PC-9 (cell line): ENCODE measurements around the gene ACTL7A. TPM values are rescaled to one million over a fixed set of nuclear protein-coding genes. Genes with fewer than 3 reads are reported as not detected.
"Not testable (repeated sequence)": the region's sequence is repeated elsewhere in the genome, so short reads cannot be mapped to it uniquely, and the experiment has no call there.

Source experiments
- BruUV-seq: library from RNA; stranded (reverse); fragments of 400-500 nt; replicated peaks from 2 replicates; lab custom pipeline; 2021; lab: Mats Ljungman, UMichigan
- CTCF ChIA-PET: fragments of 300-600 bp; sonication (Branson Sonifier 250); formaldehyde crosslinking; loops from one replicate; lab custom pipeline; 2022; ENCODE audit warnings: antibody characterized with exemption; lab: Charles Lee
- POLR2A ChIA-PET: fragments of 300-600 bp; sonication (Branson Sonifier 250); formaldehyde crosslinking; loops from one replicate; lab custom pipeline; 2022; ENCODE audit warnings: antibody characterized with exemption; ENCODE audit not compliant: unreplicated experiment; lab: Charles Lee
- DNase-seq, 2 experiments: peaks; one replicate each; pipeline versions ENCODE4 v3.0.0 to v3.0.0-alpha.2; 2015 to 2022; ENCODE audit warnings: mixed read lengths in 1 of 2
- H2AFZ ChIP-seq: fragments of 200-600 bp; sonication (generic); 2 replicates; pipeline ENCODE4 v1.8.1; 2017; ENCODE audit warnings: antibody characterized with exemption
- H3F3A ChIP-seq: fragments of 200-600 bp; sonication (generic); 2 replicates; pipeline ENCODE4 v1.8.1; 2017; ENCODE audit warnings: antibody characterized with exemption, mild to moderate bottlenecking, low read depth; ENCODE audit not compliant: insufficient read depth
- H3K27ac ChIP-seq: fragments of 200-600 bp; sonication (generic); 2 replicates; pipeline ENCODE4 v1.6.1; 2016; ENCODE audit warnings: mixed run types
- H3K27me3 ChIP-seq: fragments of 200-600 bp; sonication (generic); 2 replicates; pipeline ENCODE4 v1.6.1; 2016; ENCODE audit warnings: low read depth, mixed run types; ENCODE audit not compliant: insufficient read depth
- H3K36me3 ChIP-seq: fragments of 200-600 bp; sonication (generic); 2 replicates; pipeline ENCODE4 v1.6.1; 2016; ENCODE audit warnings: low read depth, mixed run types
- H3K4me1 ChIP-seq: fragments of 200-600 bp; sonication (generic); replicated peaks from 2 replicates; pipeline ENCODE4 v1.6.1; 2016; ENCODE audit warnings: mixed run types; ENCODE audit not compliant: insufficient read depth
- H3K4me2 ChIP-seq: fragments of 200-600 bp; sonication (generic); 2 replicates; pipeline ENCODE4 v1.6.1; 2017; ENCODE audit warnings: mixed run types
- H3K4me3 ChIP-seq: fragments of 200-600 bp; sonication (generic); 2 replicates; pipeline ENCODE4 v1.6.1; 2016; ENCODE audit warnings: mixed run types
- H3K79me2 ChIP-seq: fragments of 200-600 bp; sonication (generic); 2 replicates; pipeline ENCODE4 v1.6.1; 2017; ENCODE audit warnings: low read depth, mixed run types
- H3K9me2 ChIP-seq: fragments of 200-600 bp; sonication (generic); 2 replicates; pipeline ENCODE4 v1.8.1; 2017; ENCODE audit warnings: mild to moderate bottlenecking; ENCODE audit not compliant: insufficient read depth
- H3K9me3 ChIP-seq: fragments of 200-600 bp; sonication (generic); 2 replicates; pipeline ENCODE4 v1.8.1; 2016; ENCODE audit warnings: low read depth; ENCODE audit not compliant: insufficient read depth
- H4K20me1 ChIP-seq: fragments of 200-600 bp; sonication (generic); 2 replicates; pipeline ENCODE4 v1.8.1; 2017; ENCODE audit not compliant: insufficient read depth
- EZH2 ChIP-seq: fragments of 200-600 bp; sonication (generic); IDR thresholded peaks from 2 replicates; pipeline ENCODE4 v1.8.0; 2017; ENCODE audit warnings: antibody characterized with exemption, low read depth
- intact Hi-C: fragments of 100-400 bp; cut with micrococcal nuclease; formaldehyde crosslinking; loops from one replicate; pipeline ENCODE4 v1.10.0; 2022; ENCODE audit not compliant: unreplicated experiment
- total RNA-seq: library from RNA; stranded (reverse); gene quantifications from 2 replicates; pipeline ENCODE4 v1.2.3, GENCODE V29; 2021
- TF ChIP-seq, protein P1 (sequence below): fragments of 200-600 bp; sonication (generic); conservative IDR thresholded peaks from 2 replicates; pipeline ENCODE4 v1.6.1; 2017; ENCODE audit warnings: mixed run types, antibody characterized with exemption, mild to moderate bottlenecking, moderate library complexity

Gene ACTL7A
- total RNA-seq, 1 experiment from 2014 or later: not detected

DNA sequence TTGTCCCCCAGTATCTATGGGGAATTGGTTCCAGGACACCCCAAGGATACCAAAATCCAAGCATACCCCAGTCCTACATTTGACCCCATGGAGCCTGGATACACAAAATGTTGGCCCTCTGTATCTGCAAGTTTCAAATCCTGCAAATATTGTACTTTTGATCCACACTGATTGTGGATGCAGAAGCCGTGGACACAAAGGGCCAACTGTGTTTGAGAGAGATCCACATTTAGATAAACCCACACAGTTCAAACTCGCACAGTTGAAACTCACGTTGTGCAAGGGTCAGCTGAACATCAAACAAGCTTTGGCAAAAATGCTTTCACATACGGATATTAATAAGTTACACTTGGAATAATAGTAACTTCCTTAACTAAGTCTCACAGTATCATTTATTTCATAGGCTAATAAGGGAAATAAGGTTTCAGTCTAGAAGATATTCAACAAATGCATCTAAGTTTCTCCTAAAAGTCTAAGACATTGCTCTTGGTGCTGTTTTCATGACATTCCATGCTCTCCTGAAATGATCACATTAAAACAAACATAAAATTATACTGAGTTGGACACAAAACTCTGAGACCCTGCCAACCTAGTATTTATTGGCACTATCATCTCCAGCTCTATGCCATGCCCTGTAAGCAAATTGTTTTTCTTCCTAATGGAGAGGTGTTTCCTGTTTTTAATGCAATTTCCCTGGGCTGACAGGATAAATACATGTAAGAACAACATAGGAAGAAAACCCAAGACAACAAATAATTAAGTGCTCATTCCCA, 32.3 kb downstream of the ACTL7A start:
- no peak for TF ChIP-seq EZH2
- TF ChIP-seq, protein P1, sequence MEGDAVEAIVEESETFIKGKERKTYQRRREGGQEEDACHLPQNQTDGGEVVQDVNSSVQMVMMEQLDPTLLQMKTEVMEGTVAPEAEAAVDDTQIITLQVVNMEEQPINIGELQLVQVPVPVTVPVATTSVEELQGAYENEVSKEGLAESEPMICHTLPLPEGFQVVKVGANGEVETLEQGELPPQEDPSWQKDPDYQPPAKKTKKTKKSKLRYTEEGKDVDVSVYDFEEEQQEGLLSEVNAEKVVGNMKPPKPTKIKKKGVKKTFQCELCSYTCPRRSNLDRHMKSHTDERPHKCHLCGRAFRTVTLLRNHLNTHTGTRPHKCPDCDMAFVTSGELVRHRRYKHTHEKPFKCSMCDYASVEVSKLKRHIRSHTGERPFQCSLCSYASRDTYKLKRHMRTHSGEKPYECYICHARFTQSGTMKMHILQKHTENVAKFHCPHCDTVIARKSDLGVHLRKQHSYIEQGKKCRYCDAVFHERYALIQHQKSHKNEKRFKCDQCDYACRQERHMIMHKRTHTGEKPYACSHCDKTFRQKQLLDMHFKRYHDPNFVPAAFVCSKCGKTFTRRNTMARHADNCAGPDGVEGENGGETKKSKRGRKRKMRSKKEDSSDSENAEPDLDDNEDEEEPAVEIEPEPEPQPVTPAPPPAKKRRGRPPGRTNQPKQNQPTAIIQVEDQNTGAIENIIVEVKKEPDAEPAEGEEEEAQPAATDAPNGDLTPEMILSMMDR: no peak
- H3K27ac ChIP-seq: no peak overlapping the region
- no peaks in the 10 kb centered on the region for H3K27me3 ChIP-seq
- H3K9me3 ChIP-seq: no peaks in the 10 kb centered on the region
- no peaks in the 10 kb centered on the region for H3K79me2 ChIP-seq
- ChIA-PET POLR2A (no interaction called here), CTCF (no interaction called here)
- BruUV-seq: no TSS peak
- H3K4me3 ChIP-seq: no peak overlapping the region
- no peak for DNase-seq
- H3K4me1 ChIP-seq: no peaks in the 10 kb centered on the region
- no peaks in the 10 kb centered on the region for H3F3A ChIP-seq
- H4K20me1 ChIP-seq: no peaks in the 10 kb centered on the region
- H2AFZ ChIP-seq: no peak overlapping the region
- intact Hi-C loops: no loop called here
- H3K36me3 ChIP-seq: peaks cover 18% of the 10 kb centered on the region
- H3K9me2 ChIP-seq: no peaks in the 10 kb centered on the region
- H3K4me2 ChIP-seq: no peak overlapping the region

DNA sequence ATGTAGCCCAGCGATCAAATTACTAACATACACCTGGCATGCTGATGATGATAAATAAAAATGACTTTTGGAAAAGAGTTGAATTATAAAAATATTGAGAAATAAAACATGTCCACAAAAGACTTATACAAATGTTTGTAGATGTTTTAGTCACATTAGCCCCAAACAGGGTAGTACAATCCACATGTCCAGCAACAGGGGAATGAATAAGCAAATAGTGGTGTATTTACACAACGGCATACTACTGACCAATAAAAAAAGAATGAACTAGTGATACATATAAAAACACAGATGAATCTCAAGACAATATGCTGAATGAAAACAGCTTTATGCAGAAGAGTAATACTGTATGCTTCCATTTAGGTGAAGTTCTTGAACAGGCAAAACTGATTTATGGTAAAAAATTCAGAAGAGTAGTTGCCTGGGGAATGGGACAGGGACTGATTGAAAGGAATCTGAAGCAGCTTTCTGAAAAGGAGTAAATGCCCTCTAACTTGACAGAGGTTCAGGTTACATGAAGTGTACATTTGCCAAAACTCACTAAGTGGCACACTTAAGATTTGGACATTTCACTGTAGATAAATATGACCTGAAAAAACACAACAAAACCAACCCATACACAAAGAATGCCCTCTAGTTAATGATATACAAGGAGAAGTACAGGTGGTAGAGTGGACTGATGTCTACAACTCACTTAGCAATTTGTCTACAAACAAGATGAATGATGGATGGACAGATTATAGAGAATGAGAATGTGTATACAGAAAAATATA, 35.4 kb downstream of the ACTL7A start:
- Histone ChIP-seq H4K20me1 (no peaks in the 10 kb centered on the region), H3K9me2 (no peaks in the 10 kb centered on the region), H3K4me2 (no peak overlapping the region), H3K79me2 (no peaks in the 10 kb centered on the region), H3K4me3 (no peak overlapping the region), H3F3A (no peaks in the 10 kb centered on the region), H3K36me3 (peaks cover 21% of the 10 kb centered on the region), H3K27ac (no peak overlapping the region), H2AFZ (no peak overlapping the region), H3K9me3 (no peaks in the 10 kb centered on the region), H3K4me1 (no peaks in the 10 kb centered on the region), H3K27me3 (no peaks in the 10 kb centered on the region)
- ChIA-PET POLR2A (no interaction called here), CTCF (no interaction called here)
- DNase-seq: no peak
- TF ChIP-seq EZH2: no peak
- TF ChIP-seq, protein P1: no peak
- intact Hi-C loops: no loop called here
- no TSS peak for BruUV-seq

DNA sequence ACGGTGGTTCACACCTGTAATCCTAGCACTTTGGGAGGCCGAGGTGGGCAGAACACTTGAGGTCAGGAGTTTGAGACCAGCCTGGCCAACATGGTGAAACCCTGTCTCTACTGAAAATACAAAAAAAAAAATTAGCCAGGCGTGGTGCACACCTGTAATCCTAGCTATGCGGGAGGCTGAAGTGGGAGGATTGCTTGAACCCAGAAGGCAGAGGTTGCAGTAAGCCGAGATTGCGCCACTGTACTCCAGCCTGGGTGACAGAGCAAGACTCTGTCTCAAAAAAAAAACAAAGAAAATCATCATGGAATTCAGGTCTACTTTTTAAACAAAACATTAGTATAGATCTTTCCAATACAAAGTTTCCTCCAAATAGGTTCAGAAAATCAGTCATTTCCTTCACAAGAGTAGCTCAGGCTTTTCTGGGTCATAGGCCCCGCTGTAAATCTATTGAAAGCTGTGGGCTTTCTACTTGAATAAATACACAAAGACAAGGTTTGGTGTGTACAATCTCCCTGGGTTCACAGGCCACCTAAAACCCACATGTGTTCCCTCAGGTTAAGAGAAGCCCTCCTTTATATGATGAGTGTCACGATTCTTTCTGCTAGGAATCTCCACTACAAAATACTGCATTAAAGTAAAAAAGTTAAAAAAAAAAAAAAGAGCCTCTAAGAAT, 37.1 kb downstream of the ACTL7A start:
- H2AFZ ChIP-seq, H4K20me1 ChIP-seq, H3K4me1 ChIP-seq, H3K9me3 ChIP-seq, POLR2A ChIA-PET, BruUV-seq, intact Hi-C loops, H3K9me2 ChIP-seq, H3K27me3 ChIP-seq, H3K27ac ChIP-seq, DNase-seq, H3F3A ChIP-seq, H3K4me3 ChIP-seq, H3K79me2 ChIP-seq, H3K4me2 ChIP-seq: not testable (repeated sequence)
- CTCF ChIA-PET: interaction anchor here (0.7 kb wide), 1 partner anchor 445 kb away, joined by 3 read pairs; no protein-coding TSS in a partner anchor
- H3K36me3 ChIP-seq: peaks cover 22% of the 10 kb centered on the region
